ENCODE measurements around the gene GRAP.

GRAP gene

DNA sequence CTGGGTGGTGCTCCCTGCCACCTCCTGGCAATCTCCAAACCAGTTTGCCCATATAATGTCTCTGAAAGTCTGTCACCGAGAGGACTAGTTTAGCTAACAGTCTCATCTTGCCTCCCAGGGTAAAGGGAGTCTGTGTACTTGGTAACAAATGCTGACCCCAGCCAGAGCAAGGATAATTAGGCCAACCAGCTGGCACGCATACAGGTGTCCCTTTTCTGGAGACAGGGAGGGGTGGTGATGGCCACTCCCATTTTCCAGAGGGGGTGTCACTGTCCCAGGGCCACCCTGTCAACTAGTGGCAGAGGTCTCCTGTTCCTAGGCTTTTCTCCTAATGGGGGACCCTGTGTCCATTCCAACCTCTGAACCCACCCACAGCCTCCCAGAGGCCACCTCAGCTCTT lies 50.3 kb downstream of the GRAP start:
- H3K4me3 ChIP-seq (ENCODE audit: low read depth, low read length) = no peak overlapping the region
- no peak for TF ChIP-seq POLR2A (IDR thresholded peaks at IDR 0.05; ENCODE audit: extremely low read depth, insufficient read length)
- TF ChIP-seq MYC (IDR thresholded peaks at IDR 0.05; ENCODE audit: low read depth, low read length) = no peak
- TF ChIP-seq MAX (IDR thresholded peaks at IDR 0.05; ENCODE audit: low read depth, low read length) = no peak
- TF ChIP-seq, protein P1, sequence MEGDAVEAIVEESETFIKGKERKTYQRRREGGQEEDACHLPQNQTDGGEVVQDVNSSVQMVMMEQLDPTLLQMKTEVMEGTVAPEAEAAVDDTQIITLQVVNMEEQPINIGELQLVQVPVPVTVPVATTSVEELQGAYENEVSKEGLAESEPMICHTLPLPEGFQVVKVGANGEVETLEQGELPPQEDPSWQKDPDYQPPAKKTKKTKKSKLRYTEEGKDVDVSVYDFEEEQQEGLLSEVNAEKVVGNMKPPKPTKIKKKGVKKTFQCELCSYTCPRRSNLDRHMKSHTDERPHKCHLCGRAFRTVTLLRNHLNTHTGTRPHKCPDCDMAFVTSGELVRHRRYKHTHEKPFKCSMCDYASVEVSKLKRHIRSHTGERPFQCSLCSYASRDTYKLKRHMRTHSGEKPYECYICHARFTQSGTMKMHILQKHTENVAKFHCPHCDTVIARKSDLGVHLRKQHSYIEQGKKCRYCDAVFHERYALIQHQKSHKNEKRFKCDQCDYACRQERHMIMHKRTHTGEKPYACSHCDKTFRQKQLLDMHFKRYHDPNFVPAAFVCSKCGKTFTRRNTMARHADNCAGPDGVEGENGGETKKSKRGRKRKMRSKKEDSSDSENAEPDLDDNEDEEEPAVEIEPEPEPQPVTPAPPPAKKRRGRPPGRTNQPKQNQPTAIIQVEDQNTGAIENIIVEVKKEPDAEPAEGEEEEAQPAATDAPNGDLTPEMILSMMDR (IDR thresholded peaks at IDR 0.05; ENCODE audit: low read depth, low read length) = no peak
- no peak for DNase-seq (ENCODE audit: low read depth)

DNA sequence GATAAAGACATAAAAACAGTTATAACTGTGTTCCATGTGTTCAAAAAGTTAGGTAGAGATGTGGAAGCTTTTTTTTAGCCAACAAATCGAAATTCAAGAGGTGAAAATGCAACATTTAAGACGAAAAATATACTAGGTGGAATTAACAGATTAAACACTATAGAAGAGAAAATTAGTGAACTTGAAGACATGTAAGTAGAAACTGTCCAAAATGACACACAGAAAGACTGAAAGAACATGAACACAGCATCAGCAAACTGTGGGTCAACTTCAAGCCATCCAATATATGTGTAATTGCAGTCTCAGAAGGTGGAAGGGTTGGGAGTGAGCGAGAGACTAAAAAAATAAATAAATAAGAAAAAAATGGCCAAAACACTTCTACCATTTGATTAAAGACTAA lies 51.5 kb downstream of the GRAP start:
- no peak overlapping the region for H3K4me3 ChIP-seq (ENCODE audit: low read depth, low read length)
- TF ChIP-seq MAX (IDR thresholded peaks at IDR 0.05; ENCODE audit: low read depth, low read length) (no peak), MYC (IDR thresholded peaks at IDR 0.05; ENCODE audit: low read depth, low read length) (no peak)
- TF ChIP-seq, protein P1 (IDR thresholded peaks at IDR 0.05; ENCODE audit: low read depth, low read length) = no peak
- no peak for DNase-seq (ENCODE audit: low read depth)

DNA sequence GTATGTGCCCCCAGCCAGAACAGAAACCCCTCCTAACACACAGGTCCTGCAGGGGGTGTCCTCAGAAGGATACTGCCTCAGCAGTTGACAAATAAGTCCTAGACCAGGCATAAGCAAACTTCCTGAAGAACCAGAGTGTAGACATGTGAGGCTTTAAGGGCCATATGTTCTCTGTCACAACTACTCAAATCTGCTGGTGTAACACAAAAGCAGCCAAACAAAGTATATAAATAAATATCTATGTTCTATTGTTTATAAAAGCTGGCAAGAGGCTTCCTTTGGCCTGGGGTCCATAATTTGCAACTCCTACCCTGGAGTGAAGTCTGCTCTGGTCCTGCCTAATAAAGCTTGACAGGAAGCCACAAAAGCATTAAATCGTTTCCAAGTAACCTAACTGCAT lies 52.1 kb downstream of the GRAP start:
- DNase-seq (ENCODE audit: low read depth) = no peak
- no peak overlapping the region for H3K4me3 ChIP-seq (ENCODE audit: low read depth, low read length)
- TF ChIP-seq MYC (IDR thresholded peaks at IDR 0.05; ENCODE audit: low read depth, low read length) (no peak), POLR2A (IDR thresholded peaks at IDR 0.05; ENCODE audit: extremely low read depth, insufficient read length) (no peak), MAX (IDR thresholded peaks at IDR 0.05; ENCODE audit: low read depth, low read length) (no peak)
- TF ChIP-seq, protein P1 (IDR thresholded peaks at IDR 0.05; ENCODE audit: low read depth, low read length) = no peak

- H3K4me3 ChIP-seq (ENCODE audit: low read depth, low read length) = no peak overlapping the region
- TF ChIP-seq POLR2A (IDR thresholded peaks at IDR 0.05; ENCODE audit: extremely low read depth, insufficient read length) (no peak), MAX (IDR thresholded peaks at IDR 0.05; ENCODE audit: low read depth, low read length) (no peak), MYC (IDR thresholded peaks at IDR 0.05; ENCODE audit: low read depth, low read length) (no peak)
- TF ChIP-seq, protein P1 (IDR thresholded peaks at IDR 0.05; ENCODE audit: low read depth, low read length) = no peak
- no peak for DNase-seq (ENCODE audit: low read depth)
Observed at GRCh38 chr17:18993905-18994526, 52.7 kb downstream of the GRAP start.

GRCh38 chr17:18992454-18993130 lies 54.2 kb downstream of the GRAP start:
- no peak for DNase-seq (ENCODE audit: low read depth)
- no peak overlapping the region for H3K4me3 ChIP-seq (ENCODE audit: low read depth, low read length)
- TF ChIP-seq MYC (IDR thresholded peaks at IDR 0.05; ENCODE audit: low read depth, low read length) (no peak), POLR2A (IDR thresholded peaks at IDR 0.05; ENCODE audit: extremely low read depth, insufficient read length) (no peak), MAX (IDR thresholded peaks at IDR 0.05; ENCODE audit: low read depth, low read length) (no peak)
- TF ChIP-seq, protein P1 (IDR thresholded peaks at IDR 0.05; ENCODE audit: low read depth, low read length) = no peak
